Measurements from ENCODE around the gene GNAZ. TPM values are rescaled to one million over a fixed set of nuclear protein-coding genes. Genes with fewer than 3 reads are reported as not detected.

The GNAZ gene
- total and polyA plus RNA-seq, 4 donors: 0.21 to 2.2 (median 0.38) TPM

- H3K36me3 ChIP-seq (ENCODE audit: control insufficient read depth in 4 of 4, insufficient read depth in 3 of 4, low read depth in 1 of 4, low read length in 3 of 4): no peaks in the 10 kb centered on the region
- H3K4me3 ChIP-seq (ENCODE audit: low read depth in 1 of 3, low read length in 3 of 3): no peak overlapping the region
- no peaks in the 10 kb centered on the region for H3K27me3 ChIP-seq (ENCODE audit: control insufficient read depth in 4 of 4, insufficient read depth in 4 of 4, low read length in 3 of 4)
- WGBS: 81% methylated on average over 8 of the region's 8 CpGs
- TF ChIP-seq, protein P1, sequence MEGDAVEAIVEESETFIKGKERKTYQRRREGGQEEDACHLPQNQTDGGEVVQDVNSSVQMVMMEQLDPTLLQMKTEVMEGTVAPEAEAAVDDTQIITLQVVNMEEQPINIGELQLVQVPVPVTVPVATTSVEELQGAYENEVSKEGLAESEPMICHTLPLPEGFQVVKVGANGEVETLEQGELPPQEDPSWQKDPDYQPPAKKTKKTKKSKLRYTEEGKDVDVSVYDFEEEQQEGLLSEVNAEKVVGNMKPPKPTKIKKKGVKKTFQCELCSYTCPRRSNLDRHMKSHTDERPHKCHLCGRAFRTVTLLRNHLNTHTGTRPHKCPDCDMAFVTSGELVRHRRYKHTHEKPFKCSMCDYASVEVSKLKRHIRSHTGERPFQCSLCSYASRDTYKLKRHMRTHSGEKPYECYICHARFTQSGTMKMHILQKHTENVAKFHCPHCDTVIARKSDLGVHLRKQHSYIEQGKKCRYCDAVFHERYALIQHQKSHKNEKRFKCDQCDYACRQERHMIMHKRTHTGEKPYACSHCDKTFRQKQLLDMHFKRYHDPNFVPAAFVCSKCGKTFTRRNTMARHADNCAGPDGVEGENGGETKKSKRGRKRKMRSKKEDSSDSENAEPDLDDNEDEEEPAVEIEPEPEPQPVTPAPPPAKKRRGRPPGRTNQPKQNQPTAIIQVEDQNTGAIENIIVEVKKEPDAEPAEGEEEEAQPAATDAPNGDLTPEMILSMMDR (IDR thresholded peaks at IDR 0.05; ENCODE audit: low read depth, low read length, missing input control): no peak
- no peak for TF ChIP-seq RXRA (IDR thresholded peaks at IDR 0.05)
- TF ChIP-seq NR2F2 (IDR thresholded peaks at IDR 0.05): no peak
- TF ChIP-seq GABPA (IDR thresholded peaks at IDR 0.05 in 1 of 2, conservative IDR thresholded peaks at IDR 0.05 in 1 of 2): no peak
- H3K9ac ChIP-seq (ENCODE audit: low read depth in 1 of 2, low read length in 2 of 2): no peak overlapping the region
- DNase-seq (ENCODE audit: low spot score): peak; percentile 17
- no peaks in the 10 kb centered on the region for H3K9me3 ChIP-seq (ENCODE audit: control insufficient read depth in 4 of 4, low read length in 3 of 4)
- no peak overlapping the region for H3K27ac ChIP-seq (ENCODE audit: low read depth in 1 of 2, low read length in 2 of 2)
- H3K4me1 ChIP-seq (ENCODE audit: control insufficient read depth in 4 of 4, insufficient read depth in 4 of 4, low read length in 3 of 4): peaks cover 0 to 14% (median 4%) of the 10 kb centered on the region in 4 donors
These were observed 2.1 kb upstream of the GNAZ start for GRCh38 chr22:23068096-23068831.

DNA sequence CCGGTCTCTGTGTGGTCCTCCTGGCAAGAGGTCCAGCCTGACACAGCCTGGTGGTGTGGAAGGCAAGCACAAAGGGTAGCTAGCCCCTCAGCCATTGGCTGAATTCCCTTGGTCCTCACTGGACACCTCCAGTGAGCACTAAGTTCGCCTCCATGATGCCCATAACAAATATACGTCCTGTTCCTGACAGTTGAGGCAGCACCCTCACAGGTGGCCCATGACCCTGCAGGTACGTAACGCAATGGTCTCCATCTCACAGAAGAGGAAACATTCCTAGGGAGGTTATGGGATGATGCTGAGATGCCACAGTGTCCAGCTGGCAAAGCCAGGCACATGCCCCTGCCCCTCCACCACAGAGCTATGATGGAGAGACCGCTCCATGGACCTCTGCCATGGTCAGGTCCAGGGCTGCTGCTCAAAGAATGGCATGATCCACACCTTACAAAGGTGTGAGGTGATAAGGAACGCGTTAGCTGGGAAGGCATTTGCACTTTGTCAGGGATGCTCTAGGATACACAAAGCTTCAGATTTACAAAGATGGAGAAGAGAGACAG, 1.4 kb upstream of the GNAZ start:
- Histone ChIP-seq H3K27me3 (ENCODE audit: control insufficient read depth in 4 of 4, insufficient read depth in 4 of 4, low read length in 3 of 4) (no peaks in the 10 kb centered on the region), H3K9ac (ENCODE audit: low read depth in 1 of 2, low read length in 2 of 2) (no peak overlapping the region), H3K9me3 (ENCODE audit: control insufficient read depth in 4 of 4, low read length in 3 of 4) (no peaks in the 10 kb centered on the region), H3K27ac (ENCODE audit: low read depth in 1 of 2, low read length in 2 of 2) (no peak overlapping the region), H3K36me3 (ENCODE audit: control insufficient read depth in 4 of 4, insufficient read depth in 3 of 4, low read depth in 1 of 4, low read length in 3 of 4) (no peaks in the 10 kb centered on the region), H3K4me3 (ENCODE audit: low read depth in 1 of 3, low read length in 3 of 3) (no peak overlapping the region), H3K4me1 (ENCODE audit: control insufficient read depth in 4 of 4, insufficient read depth in 4 of 4, low read length in 3 of 4) (peaks cover 0 to 14% (median 4%) of the 10 kb centered on the region in 4 donors)
- TF ChIP-seq, protein P2, sequence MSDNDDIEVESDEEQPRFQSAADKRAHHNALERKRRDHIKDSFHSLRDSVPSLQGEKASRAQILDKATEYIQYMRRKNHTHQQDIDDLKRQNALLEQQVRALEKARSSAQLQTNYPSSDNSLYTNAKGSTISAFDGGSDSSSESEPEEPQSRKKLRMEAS (IDR thresholded peaks at IDR 0.05): no peak
- TF ChIP-seq EGR1 (IDR thresholded peaks at IDR 0.05; ENCODE audit: low read depth in 2 of 2) (no peak), SP1 (IDR thresholded peaks at IDR 0.05) (no peak), GABPA (IDR thresholded peaks at IDR 0.05 in 1 of 2, conservative IDR thresholded peaks at IDR 0.05 in 1 of 2) (no peak), YY1 (IDR thresholded peaks at IDR 0.05) (no peak), JUND (IDR thresholded peaks at IDR 0.05) (no peak), FOXA1 (IDR thresholded peaks at IDR 0.05) (no peak), HNF4G (IDR thresholded peaks at IDR 0.05) (no peak), TAF1 (conservative IDR thresholded peaks at IDR 0.05) (no peak), FOXA2 (IDR thresholded peaks at IDR 0.05) (no peak), NR2F2 (IDR thresholded peaks at IDR 0.05) (no peak), HNF4A (conservative IDR thresholded peaks at IDR 0.05) (no peak)
- TF ChIP-seq, protein P3, sequence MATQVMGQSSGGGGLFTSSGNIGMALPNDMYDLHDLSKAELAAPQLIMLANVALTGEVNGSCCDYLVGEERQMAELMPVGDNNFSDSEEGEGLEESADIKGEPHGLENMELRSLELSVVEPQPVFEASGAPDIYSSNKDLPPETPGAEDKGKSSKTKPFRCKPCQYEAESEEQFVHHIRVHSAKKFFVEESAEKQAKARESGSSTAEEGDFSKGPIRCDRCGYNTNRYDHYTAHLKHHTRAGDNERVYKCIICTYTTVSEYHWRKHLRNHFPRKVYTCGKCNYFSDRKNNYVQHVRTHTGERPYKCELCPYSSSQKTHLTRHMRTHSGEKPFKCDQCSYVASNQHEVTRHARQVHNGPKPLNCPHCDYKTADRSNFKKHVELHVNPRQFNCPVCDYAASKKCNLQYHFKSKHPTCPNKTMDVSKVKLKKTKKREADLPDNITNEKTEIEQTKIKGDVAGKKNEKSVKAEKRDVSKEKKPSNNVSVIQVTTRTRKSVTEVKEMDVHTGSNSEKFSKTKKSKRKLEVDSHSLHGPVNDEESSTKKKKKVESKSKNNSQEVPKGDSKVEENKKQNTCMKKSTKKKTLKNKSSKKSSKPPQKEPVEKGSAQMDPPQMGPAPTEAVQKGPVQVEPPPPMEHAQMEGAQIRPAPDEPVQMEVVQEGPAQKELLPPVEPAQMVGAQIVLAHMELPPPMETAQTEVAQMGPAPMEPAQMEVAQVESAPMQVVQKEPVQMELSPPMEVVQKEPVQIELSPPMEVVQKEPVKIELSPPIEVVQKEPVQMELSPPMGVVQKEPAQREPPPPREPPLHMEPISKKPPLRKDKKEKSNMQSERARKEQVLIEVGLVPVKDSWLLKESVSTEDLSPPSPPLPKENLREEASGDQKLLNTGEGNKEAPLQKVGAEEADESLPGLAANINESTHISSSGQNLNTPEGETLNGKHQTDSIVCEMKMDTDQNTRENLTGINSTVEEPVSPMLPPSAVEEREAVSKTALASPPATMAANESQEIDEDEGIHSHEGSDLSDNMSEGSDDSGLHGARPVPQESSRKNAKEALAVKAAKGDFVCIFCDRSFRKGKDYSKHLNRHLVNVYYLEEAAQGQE (IDR thresholded peaks at IDR 0.05): no peak
- TF ChIP-seq, protein P1 (IDR thresholded peaks at IDR 0.05; ENCODE audit: low read depth, low read length, missing input control): no peak
- TF ChIP-seq, protein P4, sequence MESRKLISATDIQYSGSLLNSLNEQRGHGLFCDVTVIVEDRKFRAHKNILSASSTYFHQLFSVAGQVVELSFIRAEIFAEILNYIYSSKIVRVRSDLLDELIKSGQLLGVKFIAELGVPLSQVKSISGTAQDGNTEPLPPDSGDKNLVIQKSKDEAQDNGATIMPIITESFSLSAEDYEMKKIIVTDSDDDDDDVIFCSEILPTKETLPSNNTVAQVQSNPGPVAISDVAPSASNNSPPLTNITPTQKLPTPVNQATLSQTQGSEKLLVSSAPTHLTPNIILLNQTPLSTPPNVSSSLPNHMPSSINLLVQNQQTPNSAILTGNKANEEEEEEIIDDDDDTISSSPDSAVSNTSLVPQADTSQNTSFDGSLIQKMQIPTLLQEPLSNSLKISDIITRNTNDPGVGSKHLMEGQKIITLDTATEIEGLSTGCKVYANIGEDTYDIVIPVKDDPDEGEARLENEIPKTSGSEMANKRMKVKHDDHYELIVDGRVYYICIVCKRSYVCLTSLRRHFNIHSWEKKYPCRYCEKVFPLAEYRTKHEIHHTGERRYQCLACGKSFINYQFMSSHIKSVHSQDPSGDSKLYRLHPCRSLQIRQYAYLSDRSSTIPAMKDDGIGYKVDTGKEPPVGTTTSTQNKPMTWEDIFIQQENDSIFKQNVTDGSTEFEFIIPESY (IDR thresholded peaks at IDR 0.05): no peak
- 80% methylated on average over 8 of the region's 8 CpGs for WGBS
- no peak for DNase-seq (ENCODE audit: low spot score)
